Gastroesophageal sphincter (tissue), 3 donors: ENCODE data around the gene EEF2K.

Source experiments
- EP300 ChIP-seq: sonication (generic); formaldehyde crosslinking; IDR thresholded peaks from one replicate; pipeline ENCODE4 v1.6.1; 2017; ENCODE audit warnings: antibody characterized with exemption, mild to moderate bottlenecking
- POLR2AphosphoS5 ChIP-seq: sonication (generic); formaldehyde crosslinking; IDR thresholded peaks from one replicate; pipeline ENCODE4 v1.6.1; 2017; ENCODE audit warnings: antibody characterized with exemption
- TF ChIP-seq, protein P1 (sequence below), 4 experiments: fragments of 200-600 bp in 2 of 4; fragments of 450-650 bp in 2 of 4; sonication (generic) in 1 of 4; IDR thresholded peaks; one replicate each; pipeline ENCODE4 v1.5.1; 2017 to 2019; ENCODE audit warnings: antibody characterized with exemption in 4 of 4, mild to moderate bottlenecking in 2 of 4, moderate library complexity in 2 of 4

DNA sequence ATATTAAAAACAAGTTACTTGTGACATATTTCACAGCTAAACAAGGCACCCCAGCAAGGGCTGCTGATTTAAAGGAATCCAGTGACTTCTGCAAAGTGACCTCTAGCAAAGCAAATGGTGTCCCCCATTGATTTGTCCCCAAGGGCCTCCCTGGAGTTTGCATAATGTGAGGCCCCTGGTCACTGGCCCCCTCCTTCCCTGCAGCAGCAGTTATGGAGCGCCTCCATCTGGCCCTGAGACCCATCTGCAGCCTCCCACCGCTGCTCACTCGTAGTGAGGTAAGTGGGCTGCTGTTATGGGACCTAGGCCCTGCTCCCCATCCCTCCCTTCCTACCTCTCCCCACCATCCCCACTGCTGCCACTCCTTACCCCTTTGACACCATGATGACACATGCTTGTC is 19.6 kb upstream of the EEF2K start:
- TF ChIP-seq, protein P1, sequence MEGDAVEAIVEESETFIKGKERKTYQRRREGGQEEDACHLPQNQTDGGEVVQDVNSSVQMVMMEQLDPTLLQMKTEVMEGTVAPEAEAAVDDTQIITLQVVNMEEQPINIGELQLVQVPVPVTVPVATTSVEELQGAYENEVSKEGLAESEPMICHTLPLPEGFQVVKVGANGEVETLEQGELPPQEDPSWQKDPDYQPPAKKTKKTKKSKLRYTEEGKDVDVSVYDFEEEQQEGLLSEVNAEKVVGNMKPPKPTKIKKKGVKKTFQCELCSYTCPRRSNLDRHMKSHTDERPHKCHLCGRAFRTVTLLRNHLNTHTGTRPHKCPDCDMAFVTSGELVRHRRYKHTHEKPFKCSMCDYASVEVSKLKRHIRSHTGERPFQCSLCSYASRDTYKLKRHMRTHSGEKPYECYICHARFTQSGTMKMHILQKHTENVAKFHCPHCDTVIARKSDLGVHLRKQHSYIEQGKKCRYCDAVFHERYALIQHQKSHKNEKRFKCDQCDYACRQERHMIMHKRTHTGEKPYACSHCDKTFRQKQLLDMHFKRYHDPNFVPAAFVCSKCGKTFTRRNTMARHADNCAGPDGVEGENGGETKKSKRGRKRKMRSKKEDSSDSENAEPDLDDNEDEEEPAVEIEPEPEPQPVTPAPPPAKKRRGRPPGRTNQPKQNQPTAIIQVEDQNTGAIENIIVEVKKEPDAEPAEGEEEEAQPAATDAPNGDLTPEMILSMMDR (IDR thresholded peaks at IDR 0.05), result no peak
- TF ChIP-seq POLR2AphosphoS5 (no peak), EP300 (no peak)
